Activated naive CD4-positive, alpha-beta T cell treated with Interleukin-2 at 50 U/mL for 16 hours (primary cell): ENCODE data around the gene CNKSR2.
"Not testable (repeated sequence)": the region's sequence is repeated elsewhere in the genome, so short reads cannot be mapped to it uniquely, and the experiment has no call there.

ENCODE experiments used
- DNase-seq: peaks from one replicate; pipeline ENCODE4 v3.0.0-alpha.2; 2020

Gene CNKSR2

GRCh38 chrX:21457718-21458117 is 83.5 kb downstream of the CNKSR2 start:
- no peak for DNase-seq

- no peak for DNase-seq
Measured at GRCh38 chrX:21469071-21469470, 94.9 kb downstream of the CNKSR2 start.

- no peak for DNase-seq
Measured at GRCh38 chrX:21476909-21477308, 102.7 kb downstream of the CNKSR2 start.

- DNase-seq = no peak
Measured at GRCh38 chrX:21479695-21480270, 105.6 kb downstream of the CNKSR2 start.

- no peak for DNase-seq
Measured at GRCh38 chrX:21481761-21482160, 107.5 kb downstream of the CNKSR2 start.

- not testable (repeated sequence) for DNase-seq
Measured at GRCh38 chrX:21484051-21484450, 109.8 kb downstream of the CNKSR2 start.

- DNase-seq = no peak
Measured at GRCh38 chrX:21487832-21488231, 113.6 kb downstream of the CNKSR2 start.

- no peak for DNase-seq
Measured at GRCh38 chrX:21490341-21490740, 116.1 kb downstream of the CNKSR2 start.

GRCh38 chrX:21493226-21493830 is 119.1 kb downstream of the CNKSR2 start:
- DNase-seq = no peak

- DNase-seq = no peak
Measured at GRCh38 chrX:21503593-21503992, 129.4 kb downstream of the CNKSR2 start.

- DNase-seq = no peak
Measured at GRCh38 chrX:21509912-21510311, 135.7 kb downstream of the CNKSR2 start.

- DNase-seq = no peak
Measured at GRCh38 chrX:21524008-21524407, 149.8 kb downstream of the CNKSR2 start.

- DNase-seq = no peak
Measured at GRCh38 chrX:21528076-21528475, 153.9 kb downstream of the CNKSR2 start.

- DNase-seq = no peak
Measured at GRCh38 chrX:21529771-21530170, 155.6 kb downstream of the CNKSR2 start.

GRCh38 chrX:21544642-21545041 is 170.4 kb downstream of the CNKSR2 start:
- not testable (repeated sequence) for DNase-seq

GRCh38 chrX:21559417-21559816 is 185.2 kb downstream of the CNKSR2 start:
- DNase-seq = no peak

- DNase-seq = no peak
Measured at GRCh38 chrX:21565025-21565424, 190.8 kb downstream of the CNKSR2 start.

GRCh38 chrX:21574793-21575192 is 200.6 kb downstream of the CNKSR2 start:
- no peak for DNase-seq

- DNase-seq = no peak
Measured at GRCh38 chrX:21581479-21581878, 207.3 kb downstream of the CNKSR2 start.

GRCh38 chrX:21586001-21586400 is 211.8 kb downstream of the CNKSR2 start:
- no peak for DNase-seq

GRCh38 chrX:21590012-21590776 is 216.0 kb downstream of the CNKSR2 start:
- no peak for DNase-seq

- DNase-seq = no peak
Measured at GRCh38 chrX:21606002-21606401, 231.8 kb downstream of the CNKSR2 start.

- DNase-seq = no peak
Measured at GRCh38 chrX:21610168-21610567, 235.9 kb downstream of the CNKSR2 start.

GRCh38 chrX:21612154-21612553 is 237.9 kb downstream of the CNKSR2 start:
- DNase-seq = no peak
